COR-L47 (cell line): ENCODE results near the gene NPIPA1.
"Not testable (repeated sequence)": the region's sequence is repeated elsewhere in the genome, so short reads cannot be mapped to it uniquely, and the experiment has no call there.

Source experiments
- DNase-seq: peaks from one replicate; lab custom pipeline; 2025; lab: John Stamatoyannopoulos, UW

The NPIPA1 gene

DNA sequence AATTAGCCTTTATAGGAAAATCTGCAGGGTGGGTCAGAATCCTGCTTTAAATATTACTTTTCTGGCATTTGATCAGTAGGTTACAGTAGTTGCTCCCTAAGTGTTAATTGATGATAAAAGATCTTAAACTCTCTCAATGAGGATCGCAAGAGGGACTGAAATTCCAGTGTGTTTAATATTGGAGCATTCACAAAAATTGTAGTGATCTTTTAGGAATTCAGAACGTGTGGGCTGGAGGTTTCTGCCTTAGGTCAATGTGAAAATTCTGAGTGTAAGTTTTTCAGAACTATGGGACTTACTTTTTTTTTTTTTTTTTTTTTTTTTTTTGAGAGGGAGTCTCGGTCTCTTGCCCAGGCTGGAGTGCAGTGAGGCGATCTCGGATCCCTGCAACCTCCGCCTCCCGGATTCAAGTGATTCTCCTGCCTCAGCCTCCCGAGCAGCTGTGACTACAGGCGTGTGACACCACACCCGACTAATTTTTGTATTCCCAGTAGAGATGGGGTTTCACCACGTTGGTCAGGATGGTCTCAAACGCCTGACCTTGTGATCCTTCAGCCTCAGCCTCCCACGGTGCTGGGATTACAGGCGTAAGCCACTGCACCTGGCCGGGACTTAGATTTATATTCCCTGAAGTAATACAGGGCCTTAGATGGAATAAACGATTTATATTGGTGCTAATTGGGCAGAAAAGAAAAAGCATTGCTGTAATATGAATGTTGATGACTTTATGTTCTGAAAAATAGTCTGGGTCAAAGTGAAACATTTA lies 39.9 kb downstream of the NPIPA1 start:
- not testable (repeated sequence) for DNase-seq

DNA sequence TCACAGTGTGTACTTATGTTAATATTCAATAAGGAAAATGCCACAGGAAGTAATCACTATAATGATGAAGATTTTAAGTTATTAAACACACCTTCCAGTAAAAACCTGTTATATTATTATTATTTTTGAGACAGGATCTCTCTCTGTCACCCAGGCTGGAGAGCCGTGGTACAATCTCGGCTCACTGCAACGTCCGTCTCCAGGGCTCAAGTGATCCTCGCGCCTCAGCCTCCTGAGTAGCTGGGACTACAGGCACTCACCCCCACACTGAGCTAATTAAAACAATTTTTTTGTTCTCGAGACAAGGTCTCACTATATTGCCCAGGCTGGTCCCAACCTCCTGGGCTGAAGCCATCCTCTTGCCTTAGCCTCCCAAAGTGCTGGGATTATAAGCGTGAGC lies 41.0 kb downstream of the NPIPA1 start:
- not testable (repeated sequence) for DNase-seq

DNA sequence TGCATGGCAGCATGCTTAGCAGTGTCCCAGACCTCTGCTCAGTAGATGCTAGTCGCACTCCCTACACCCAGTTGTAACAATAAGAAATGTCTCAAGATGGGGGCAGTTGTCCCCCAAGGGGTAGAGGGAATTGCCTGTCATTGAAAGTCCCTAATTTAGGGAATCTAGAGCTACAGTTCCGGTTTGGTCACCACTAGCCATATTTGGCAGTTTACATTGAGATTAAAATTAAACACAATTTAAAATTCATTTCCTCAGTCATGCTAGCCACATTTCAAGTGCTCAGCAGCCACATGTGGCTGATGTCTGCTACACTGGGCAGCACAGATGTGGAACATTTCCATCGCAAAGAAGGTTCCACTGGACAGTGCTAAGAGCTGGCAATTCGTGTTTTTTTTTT lies 41.7 kb downstream of the NPIPA1 start:
- DNase-seq = not testable (repeated sequence)

DNA sequence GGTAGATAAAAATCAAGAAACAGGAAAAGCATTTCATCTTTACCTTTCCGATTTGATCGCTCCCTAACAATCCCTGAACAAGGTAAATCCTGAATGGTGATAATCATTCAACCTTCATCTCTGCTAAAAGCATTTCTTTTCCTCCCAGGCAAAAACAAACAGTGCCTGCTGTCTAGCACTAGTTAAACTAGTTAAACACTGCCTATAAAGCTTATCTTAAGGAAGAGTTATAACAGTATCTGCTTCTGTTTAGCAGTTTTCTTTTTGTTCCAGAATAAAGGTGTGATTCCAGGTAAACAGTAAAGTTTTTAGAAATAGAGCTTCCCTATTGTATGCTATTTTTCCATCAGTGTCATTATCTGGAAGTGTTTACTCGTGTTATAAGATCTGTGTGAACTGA lies 44.0 kb downstream of the NPIPA1 start:
- not testable (repeated sequence) for DNase-seq

DNA sequence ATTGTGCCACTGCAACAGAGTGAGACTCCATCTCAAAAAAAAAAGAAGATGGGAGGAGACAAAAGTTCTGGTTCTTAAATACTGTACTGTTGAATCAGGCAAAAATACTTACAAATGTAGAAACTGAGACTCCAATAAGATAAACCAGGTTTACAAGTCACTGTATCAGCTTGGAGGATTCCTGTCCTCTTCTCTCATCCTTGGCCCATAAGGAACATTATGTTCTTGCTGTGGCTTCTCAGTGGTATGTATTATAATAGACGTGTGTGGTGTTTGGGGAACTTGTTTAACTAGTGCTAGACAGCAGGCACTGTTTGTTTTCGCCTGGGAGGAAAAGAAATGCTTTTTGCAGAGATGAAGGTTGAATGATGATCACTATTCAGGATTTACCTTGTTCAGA lies 45.3 kb downstream of the NPIPA1 start:
- not testable (repeated sequence) for DNase-seq

DNA sequence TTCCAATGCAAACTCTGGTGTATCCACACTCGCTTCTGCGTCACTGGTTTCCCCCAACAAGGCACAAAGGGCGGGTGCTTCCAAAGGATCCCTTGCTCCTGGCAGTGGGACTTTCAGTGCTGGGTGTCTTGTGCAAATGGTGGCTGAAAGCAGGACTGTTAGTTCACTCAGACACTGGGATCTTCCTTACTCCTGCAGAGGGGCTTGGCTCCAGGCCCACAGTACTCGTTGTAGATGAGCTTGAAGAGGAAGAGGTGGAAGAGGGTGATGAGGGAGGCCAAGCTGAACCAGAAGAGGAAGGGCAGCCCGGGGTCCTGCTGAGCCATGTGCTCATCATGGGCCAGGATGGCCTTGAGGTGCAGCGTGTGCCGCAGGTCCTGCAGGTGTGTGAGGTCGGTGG lies 50.8 kb downstream of the NPIPA1 start:
- DNase-seq = not testable (repeated sequence)

DNA sequence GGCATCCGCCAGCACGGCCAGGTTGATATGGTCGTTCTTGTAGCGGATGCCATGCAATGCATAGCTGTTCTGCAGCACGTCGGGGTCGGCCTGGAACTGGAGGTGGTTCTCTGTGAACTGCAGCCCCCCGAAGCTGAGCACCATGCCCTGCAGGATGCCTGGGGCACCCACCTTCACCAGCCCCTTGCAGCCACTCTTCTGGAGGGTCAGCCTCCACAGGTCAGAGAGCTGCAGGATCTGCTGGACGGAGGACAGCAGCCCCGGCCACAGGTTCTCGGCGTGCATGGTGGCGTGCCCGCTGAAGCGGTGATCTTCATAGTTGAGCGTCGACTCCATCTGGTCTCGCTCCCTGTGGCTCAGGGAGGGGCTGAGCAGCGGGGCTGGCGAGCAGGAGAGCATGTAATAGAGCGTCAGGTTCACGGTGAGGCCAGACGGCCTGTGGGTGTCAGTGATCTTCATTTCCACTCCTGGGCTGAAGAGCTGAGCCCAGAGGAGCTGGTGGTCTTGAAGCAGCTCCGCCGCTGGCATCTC lies 51.5 kb downstream of the NPIPA1 start:
- DNase-seq = not testable (repeated sequence)

DNA sequence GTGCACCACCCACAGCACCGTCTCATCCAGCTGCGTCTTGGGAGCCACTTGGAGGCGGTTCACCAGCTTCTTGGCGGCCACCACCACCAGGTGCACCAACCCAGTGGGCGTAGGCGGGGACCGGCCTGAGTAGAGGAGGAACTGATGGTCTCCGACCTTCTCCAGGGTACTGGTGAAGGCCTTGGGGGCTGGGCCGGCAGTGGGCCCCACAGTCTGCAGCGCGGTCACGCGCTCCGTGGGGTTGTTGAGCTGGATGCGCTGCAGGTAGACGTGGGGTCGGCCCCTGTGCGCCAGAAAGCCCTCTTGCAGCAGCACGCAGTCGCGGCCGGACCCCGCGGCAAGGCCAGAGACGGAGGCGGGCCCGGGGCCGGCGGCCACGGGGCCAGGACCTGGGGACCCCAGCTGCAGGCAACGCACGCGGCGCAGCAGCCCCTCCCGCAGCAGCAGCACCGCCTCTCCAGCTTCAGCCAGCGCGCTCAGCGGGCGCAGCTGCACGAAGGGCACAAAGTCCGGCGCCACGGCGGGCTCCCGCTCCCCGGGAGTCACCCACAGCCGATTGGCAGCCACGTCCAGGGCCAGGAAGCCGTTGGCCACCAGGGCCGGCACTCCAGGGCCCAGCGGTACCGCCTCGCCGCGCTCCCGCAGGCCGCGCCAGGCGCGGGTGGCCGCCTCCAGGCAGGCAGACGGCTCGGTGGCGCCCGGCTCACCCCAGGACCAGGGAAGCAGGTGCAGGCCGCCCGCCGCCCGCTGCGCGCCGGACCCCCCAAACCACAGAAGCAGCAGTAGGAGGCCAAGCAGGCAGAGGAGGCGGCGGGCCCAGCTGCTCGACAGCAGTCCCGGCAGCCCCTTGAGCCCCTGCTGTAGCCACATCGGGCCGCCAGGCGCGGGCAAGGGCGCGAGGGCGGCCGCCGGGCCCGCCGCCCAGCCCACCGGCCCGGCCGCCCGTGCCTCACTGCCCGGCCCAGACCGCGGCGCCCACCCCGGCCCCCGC lies 52.3 kb downstream of the NPIPA1 start:
- DNase-seq = not testable (repeated sequence)

DNA sequence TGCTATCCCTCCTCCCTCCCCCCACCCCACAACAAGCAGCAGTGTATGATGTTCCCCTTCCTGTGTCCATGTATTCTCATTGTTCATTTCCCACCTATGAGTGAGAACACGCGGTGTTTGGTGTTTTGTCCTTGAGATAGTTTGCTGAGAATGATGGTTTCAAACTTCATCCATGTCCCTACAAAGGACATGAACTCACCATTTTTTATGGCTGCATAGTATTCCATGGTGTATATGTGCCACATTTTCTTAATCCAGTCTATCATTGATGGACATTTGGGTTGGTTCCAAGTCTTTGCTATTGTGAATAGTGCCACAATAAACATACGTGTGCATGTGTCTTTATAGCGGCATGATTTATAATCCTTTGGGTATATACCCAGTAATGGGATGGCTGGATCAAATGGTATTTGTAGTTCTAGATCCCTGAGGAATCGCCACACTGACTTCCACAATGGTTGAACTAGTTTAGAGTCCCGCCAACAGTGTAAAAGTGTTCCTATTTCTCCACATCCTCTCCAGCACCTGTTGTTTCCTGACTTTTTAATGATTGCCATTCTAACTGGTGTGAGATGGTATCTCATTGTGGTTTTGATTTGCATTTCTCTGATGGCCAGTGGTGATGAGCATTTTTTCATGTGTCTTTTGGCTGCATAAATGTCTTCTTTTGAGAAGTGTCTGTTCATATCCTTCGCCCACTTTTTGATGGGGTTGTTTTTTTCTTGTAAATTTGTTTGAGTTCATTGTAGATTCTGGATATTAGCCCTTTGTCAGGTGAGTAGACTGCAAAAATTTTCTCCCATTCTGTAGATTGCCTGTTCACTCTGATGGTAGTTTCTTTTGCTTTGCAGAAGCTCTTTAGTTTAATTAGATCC lies 56.3 kb downstream of the NPIPA1 start:
- not testable (repeated sequence) for DNase-seq

DNA sequence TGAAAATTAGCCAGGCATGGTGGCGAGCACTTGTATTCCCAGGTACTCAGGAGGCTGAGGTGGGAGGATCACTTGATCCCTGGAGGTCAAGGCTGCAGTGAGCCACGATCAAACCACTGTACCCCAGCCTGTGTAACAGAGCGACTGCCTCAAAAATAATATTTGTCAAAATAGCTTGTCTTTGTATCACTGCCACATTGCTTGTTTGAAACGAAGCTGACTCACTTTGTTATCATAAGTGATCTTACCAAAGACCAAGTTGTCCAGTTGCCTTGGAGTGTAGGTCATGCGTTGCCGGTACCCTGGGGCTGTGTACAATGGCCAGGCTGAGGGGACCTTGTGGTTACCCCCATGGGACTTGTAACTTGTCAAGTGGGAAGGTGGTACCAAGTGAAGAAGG lies 59.5 kb downstream of the NPIPA1 start:
- DNase-seq = not testable (repeated sequence)

DNA sequence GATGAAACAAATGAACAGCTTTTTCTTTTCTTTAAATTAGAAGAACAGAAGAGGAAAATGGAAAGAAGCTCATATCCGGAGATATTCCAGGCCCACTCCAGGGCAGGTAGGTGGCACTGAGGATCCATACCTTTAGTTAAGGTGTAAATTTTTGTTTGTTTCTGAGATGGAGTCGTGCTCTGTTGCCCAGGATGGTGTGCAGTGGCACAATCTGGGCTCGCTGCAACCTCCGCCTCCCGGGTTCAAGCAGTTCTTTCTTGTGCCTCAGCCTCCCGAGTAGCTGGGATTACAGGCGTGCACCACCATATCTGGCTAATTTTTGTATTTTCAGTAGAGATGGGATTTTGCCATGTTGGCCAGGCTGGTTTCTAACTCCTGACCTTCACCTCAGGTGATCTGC lies 61.1 kb downstream of the NPIPA1 start:
- not testable (repeated sequence) for DNase-seq

DNA sequence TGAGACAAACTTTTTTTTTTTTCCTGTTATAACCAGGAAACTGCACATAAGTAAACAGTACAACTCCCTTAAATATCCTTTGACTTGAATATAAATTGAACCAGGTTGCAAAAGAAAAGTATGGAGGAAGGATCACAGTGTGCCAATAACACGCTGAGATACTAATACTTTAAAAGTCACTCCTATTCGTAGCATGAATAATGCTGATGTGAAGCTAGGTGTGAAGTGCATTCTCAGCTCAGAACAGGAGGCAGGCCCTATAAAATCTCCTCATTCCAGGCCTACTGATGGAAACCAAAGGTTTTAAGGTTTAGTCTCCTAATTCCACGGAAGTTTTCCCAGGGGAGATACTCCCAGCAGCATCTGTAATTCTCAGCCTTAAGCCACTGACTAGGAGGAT lies 62.6 kb downstream of the NPIPA1 start:
- DNase-seq = not testable (repeated sequence)
